Upper lobe of right lung (tissue), 1 donor: ENCODE measurements around the gene MAP4K4. TPM values are rescaled to one million over a fixed set of nuclear protein-coding genes. Genes with fewer than 3 reads are reported as not detected.

Experiments
- ATAC-seq: fragments of 200-7000 bp; cut with Tn5 transposase; one replicate; pipeline ENCODE4 v1.9.1; 2020; ENCODE audit warnings: mild to moderate bottlenecking, moderate library complexity
- DNase-seq: peaks from one replicate; pipeline ENCODE4 v3.0.0-alpha.2; 2020
- H3K27ac ChIP-seq: fragments of 200-600 bp; one replicate; pipeline ENCODE4 v1.8.0; 2022
- H3K27me3 ChIP-seq: fragments of 200-600 bp; one replicate; pipeline ENCODE4 v1.8.0; 2022; ENCODE audit warnings: mild to moderate bottlenecking
- H3K36me3 ChIP-seq: fragments of 200-600 bp; one replicate; pipeline ENCODE4 v1.8.0; 2022
- H3K4me1 ChIP-seq: fragments of 200-600 bp; one replicate; pipeline ENCODE4 v1.8.0; 2022
- H3K4me3 ChIP-seq: fragments of 200-600 bp; one replicate; pipeline ENCODE4 v1.8.0; 2022; ENCODE audit warnings: mild to moderate bottlenecking
- H3K9me3 ChIP-seq: fragments of 200-600 bp; one replicate; pipeline ENCODE4 v1.8.0; 2022
- intact Hi-C: fragments of 100-400 bp; cut with DNase I; formaldehyde crosslinking; loops from one replicate; pipeline ENCODE4 v1.11.0; 2022
- total RNA-seq: library from RNA; stranded (reverse); fragmentation: NEBNext Ultra II Directional; extraction: Animal tissue kit (Norgen Biotek cat#: 25700); gene quantifications from one replicate; pipeline ENCODE4 v1.2.1, GENCODE V29; 2021
- TF ChIP-seq, protein P1 (sequence below): fragments of 200-600 bp; IDR thresholded peaks from one replicate; pipeline ENCODE4 v1.8.0; 2022; ENCODE audit warnings: antibody characterized with exemption
- donor health status: DM: no; HTN: yes; CAD: no; lungs with severe emphysema.

The MAP4K4 gene
- total RNA-seq, 1 donor from 2014 or later, result 88.7 TPM

DNA sequence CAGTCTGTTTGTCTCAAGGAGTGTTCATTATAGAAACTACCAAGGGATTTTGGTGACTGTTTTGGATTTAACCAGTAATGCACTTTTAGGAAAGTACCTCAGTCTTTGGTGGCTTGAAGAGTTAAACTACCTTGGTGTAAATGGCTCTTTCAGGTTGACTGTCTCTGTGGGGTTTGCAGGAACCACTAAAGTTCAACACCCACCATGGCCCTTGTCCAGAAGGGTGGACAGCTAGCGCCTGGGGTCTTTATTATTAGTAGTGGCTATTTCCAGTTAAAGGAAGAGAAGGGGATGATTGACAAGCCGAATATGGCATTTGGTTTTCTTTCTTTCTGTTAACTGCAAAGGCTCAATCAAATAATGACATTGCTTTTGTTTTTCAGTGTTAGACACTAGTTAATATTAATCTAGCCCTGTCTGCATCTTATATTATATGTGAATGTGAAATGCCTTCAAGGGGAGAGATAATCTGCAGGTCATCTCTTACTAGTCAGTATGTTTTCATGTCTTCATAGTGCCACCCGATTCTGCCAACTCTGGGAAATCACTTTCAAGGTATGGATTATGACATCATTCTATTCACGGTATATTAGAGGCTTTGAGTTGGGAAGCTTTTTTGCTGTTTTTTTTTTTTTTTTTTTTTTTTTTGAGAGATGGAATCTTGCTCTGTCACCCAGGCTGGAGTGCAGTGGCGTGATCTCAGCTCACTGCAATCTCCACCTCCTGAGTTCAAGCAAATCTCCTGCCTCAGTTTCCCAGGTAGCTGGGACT, 56.4 kb downstream of the MAP4K4 start:
- Histone ChIP-seq H3K4me3 (no peak overlapping the region), H3K27ac (no peak overlapping the region), H3K4me1 (peaks cover 39% of the 10 kb centered on the region), H3K36me3 (no peaks in the 10 kb centered on the region), H3K27me3 (no peaks in the 10 kb centered on the region), H3K9me3 (no peaks in the 10 kb centered on the region)
- TF ChIP-seq, protein P1, sequence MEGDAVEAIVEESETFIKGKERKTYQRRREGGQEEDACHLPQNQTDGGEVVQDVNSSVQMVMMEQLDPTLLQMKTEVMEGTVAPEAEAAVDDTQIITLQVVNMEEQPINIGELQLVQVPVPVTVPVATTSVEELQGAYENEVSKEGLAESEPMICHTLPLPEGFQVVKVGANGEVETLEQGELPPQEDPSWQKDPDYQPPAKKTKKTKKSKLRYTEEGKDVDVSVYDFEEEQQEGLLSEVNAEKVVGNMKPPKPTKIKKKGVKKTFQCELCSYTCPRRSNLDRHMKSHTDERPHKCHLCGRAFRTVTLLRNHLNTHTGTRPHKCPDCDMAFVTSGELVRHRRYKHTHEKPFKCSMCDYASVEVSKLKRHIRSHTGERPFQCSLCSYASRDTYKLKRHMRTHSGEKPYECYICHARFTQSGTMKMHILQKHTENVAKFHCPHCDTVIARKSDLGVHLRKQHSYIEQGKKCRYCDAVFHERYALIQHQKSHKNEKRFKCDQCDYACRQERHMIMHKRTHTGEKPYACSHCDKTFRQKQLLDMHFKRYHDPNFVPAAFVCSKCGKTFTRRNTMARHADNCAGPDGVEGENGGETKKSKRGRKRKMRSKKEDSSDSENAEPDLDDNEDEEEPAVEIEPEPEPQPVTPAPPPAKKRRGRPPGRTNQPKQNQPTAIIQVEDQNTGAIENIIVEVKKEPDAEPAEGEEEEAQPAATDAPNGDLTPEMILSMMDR, result no peak
- intact Hi-C loops, result no loop called here
- DNase-seq, result no peak
- ATAC-seq, result no peak

DNA sequence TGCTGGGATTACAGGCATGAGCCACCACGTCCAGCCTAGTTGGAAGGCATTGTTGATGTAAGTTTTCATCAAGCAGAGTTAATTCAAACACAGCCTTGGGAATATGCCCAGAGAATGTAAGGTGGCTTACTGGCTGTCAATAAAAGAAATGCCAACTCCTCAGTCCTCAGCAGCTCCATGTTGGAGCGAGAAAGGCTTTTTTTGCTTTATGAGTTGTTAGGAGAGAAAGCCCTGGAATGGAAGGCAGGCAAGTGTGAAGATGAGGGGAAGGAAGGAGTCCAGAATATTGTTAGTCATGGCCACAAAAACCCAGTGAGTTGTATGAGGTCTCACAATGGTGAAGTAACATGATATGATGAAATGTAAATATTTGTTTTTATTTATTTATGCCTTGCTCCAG, 57.1 kb downstream of the MAP4K4 start:
- TF ChIP-seq, protein P1, result no peak
- Histone ChIP-seq H3K36me3 (no peaks in the 10 kb centered on the region), H3K9me3 (no peaks in the 10 kb centered on the region), H3K4me3 (no peak overlapping the region), H3K4me1 (peaks cover 39% of the 10 kb centered on the region), H3K27ac (no peak overlapping the region), H3K27me3 (no peaks in the 10 kb centered on the region)
- DNase-seq (no peak), ATAC-seq (no peak)
- intact Hi-C loops, result no loop called here

- no peak overlapping the region for H3K27ac ChIP-seq
- no peak overlapping the region for H3K4me3 ChIP-seq
- H3K9me3 ChIP-seq, result no peaks in the 10 kb centered on the region
- no peaks in the 10 kb centered on the region for H3K27me3 ChIP-seq
- H3K36me3 ChIP-seq, result no peaks in the 10 kb centered on the region
- H3K4me1 ChIP-seq, result peaks cover 39% of the 10 kb centered on the region
- DNase-seq (no peak), ATAC-seq (no peak)
- intact Hi-C loops, result no loop called here
- TF ChIP-seq, protein P1, result no peak
Measured at GRCh38 chr2:101756266-101756665, 58.8 kb downstream of the MAP4K4 start.

GRCh38 chr2:101758001-101758400, 60.5 kb downstream of the MAP4K4 start:
- Histone ChIP-seq H3K27ac (no peak overlapping the region), H3K36me3 (no peaks in the 10 kb centered on the region), H3K4me1 (peaks cover 36% of the 10 kb centered on the region), H3K4me3 (no peak overlapping the region), H3K27me3 (no peaks in the 10 kb centered on the region), H3K9me3 (no peaks in the 10 kb centered on the region)
- TF ChIP-seq, protein P1, result no peak
- no peak for ATAC-seq
- intact Hi-C loops, result no loop called here
- no peak for DNase-seq

DNA sequence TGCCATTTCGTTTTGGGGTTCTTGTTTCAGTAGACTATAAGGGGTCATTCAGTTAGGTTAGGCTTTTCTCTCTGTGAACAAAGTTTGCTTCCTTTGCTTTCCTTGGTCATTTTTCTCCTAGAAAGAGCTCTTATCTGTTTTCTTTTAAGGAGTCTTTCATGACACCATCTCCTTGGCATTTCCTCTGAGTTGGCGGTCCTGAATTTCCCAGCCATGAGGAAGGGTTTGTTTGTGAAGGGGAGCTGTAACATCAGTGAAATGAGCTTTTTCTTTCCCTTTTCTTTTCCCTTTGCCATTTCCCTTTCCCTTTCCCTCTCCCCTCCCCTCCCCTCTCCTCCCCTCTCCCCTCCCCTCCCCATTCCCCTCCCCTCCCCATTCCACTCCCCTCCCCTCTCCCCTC, 61.7 kb downstream of the MAP4K4 start:
- no peaks in the 10 kb centered on the region for H3K36me3 ChIP-seq
- H3K9me3 ChIP-seq, result no peaks in the 10 kb centered on the region
- ATAC-seq, result no peak
- peaks cover 36% of the 10 kb centered on the region for H3K4me1 ChIP-seq
- DNase-seq, result no peak
- TF ChIP-seq, protein P1, result no peak
- no peak overlapping the region for H3K27ac ChIP-seq
- no peak overlapping the region for H3K4me3 ChIP-seq
- no peaks in the 10 kb centered on the region for H3K27me3 ChIP-seq
- intact Hi-C loops, result no loop called here
